Measurements from ENCODE around the gene CLEC17A. TPM values are rescaled to one million over a fixed set of nuclear protein-coding genes. Genes with fewer than 3 reads are reported as not detected.

Gene CLEC17A
- total and polyA plus RNA-seq, 2 of the 8 experiments (the other 6 are each of a cell fraction or from before 2014, with no cell fraction given): not detected

DNA sequence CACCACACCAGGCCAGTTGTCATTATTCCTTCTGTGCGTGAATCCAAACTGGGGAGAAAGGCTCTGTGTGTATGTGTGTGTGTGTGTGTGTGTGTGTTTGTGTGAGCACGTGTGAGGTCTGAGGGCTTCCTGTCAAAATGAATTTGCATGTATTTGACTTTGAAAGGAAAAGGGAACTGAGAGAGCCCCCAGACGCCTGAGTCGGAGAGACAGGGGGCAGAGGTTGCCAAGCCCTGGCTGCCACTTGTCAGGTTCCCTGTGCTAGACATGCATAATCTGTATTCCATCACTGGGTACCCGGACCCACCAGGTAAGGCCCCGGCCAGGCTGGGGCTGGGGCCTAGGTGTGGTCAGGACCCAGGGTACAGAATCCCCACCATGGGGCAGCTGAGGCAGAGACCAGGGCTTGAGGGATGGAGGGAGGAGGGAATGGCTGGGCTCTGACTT is at the start of gene CLEC17A (continued):
- TF ChIP-seq, protein P1, sequence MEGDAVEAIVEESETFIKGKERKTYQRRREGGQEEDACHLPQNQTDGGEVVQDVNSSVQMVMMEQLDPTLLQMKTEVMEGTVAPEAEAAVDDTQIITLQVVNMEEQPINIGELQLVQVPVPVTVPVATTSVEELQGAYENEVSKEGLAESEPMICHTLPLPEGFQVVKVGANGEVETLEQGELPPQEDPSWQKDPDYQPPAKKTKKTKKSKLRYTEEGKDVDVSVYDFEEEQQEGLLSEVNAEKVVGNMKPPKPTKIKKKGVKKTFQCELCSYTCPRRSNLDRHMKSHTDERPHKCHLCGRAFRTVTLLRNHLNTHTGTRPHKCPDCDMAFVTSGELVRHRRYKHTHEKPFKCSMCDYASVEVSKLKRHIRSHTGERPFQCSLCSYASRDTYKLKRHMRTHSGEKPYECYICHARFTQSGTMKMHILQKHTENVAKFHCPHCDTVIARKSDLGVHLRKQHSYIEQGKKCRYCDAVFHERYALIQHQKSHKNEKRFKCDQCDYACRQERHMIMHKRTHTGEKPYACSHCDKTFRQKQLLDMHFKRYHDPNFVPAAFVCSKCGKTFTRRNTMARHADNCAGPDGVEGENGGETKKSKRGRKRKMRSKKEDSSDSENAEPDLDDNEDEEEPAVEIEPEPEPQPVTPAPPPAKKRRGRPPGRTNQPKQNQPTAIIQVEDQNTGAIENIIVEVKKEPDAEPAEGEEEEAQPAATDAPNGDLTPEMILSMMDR (IDR thresholded peaks at IDR 0.05; ENCODE audit: control extremely low read depth in 1 of 3, insufficient read depth in 1 of 3, low read depth in 1 of 3, low read length in 3 of 3): no peak
- TF ChIP-seq RBBP5 (IDR thresholded peaks at IDR 0.05; ENCODE audit: borderline replicate concordance, low read depth, low read length): no peak
- TF ChIP-seq CHD2 (IDR thresholded peaks at IDR 0.05; ENCODE audit: low read length): no peak
- TF ChIP-seq CTBP2 (IDR thresholded peaks at IDR 0.05; ENCODE audit: borderline replicate concordance, insufficient read depth, insufficient read length, low read length): no peak
- TF ChIP-seq RFX5 (IDR thresholded peaks at IDR 0.05; ENCODE audit: borderline replicate concordance, low read depth, low read length): no peak
